Measurements from ENCODE around the gene TPBG.

TPBG gene

DNA sequence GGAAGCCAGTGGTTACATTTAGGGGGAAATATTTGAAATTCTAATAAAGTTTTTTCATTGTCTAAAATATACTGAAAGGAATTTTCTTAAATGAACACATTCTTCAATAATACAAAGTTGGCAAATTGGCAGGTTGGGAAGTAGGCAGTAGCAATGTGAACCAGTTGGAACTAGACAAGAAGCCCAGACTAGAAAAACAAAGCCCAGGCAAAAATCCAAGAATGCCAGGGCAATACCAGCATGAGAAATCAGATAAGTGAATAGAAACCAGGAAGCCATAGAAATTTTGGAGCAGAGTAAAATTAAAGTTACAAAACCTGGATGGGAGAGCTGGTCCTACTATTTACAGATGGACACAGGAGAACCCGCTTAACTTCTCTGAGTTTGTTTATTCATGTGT, 52.2 kb downstream of the TPBG start:
- TF ChIP-seq, protein P1, sequence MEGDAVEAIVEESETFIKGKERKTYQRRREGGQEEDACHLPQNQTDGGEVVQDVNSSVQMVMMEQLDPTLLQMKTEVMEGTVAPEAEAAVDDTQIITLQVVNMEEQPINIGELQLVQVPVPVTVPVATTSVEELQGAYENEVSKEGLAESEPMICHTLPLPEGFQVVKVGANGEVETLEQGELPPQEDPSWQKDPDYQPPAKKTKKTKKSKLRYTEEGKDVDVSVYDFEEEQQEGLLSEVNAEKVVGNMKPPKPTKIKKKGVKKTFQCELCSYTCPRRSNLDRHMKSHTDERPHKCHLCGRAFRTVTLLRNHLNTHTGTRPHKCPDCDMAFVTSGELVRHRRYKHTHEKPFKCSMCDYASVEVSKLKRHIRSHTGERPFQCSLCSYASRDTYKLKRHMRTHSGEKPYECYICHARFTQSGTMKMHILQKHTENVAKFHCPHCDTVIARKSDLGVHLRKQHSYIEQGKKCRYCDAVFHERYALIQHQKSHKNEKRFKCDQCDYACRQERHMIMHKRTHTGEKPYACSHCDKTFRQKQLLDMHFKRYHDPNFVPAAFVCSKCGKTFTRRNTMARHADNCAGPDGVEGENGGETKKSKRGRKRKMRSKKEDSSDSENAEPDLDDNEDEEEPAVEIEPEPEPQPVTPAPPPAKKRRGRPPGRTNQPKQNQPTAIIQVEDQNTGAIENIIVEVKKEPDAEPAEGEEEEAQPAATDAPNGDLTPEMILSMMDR (IDR thresholded peaks at IDR 0.05; ENCODE audit: extremely low read depth, insufficient read depth, missing control alignments) = no peak
- in situ Hi-C loops (cut with MboI; ENCODE audit: low pct_unique_long_range_greater_than_20kb, low sequenced_read_pairs, unreplicated experiment) = no loop called here
- no peak for DNase-seq (ENCODE audit: low spot score)

DNA sequence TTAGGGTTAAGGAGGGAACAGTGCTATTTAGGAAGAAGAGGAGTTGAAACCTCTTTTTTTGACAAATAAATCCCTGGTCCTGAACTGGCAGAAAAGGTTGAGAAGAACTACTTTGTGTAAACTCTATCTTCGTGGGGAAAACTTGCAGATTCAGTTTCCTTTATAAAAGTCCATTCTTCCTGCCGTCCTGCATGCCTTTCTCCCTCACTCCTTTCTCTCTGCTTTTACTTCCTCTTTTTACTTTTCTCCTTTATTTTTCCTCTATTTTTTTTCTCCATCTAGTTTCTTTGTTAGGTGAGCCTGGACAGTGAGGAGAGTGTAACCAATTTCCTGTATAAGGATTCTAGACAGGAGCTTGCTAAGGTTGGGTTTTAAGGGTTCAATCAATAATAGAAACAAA, 52.7 kb downstream of the TPBG start:
- TF ChIP-seq, protein P1 (IDR thresholded peaks at IDR 0.05; ENCODE audit: extremely low read depth, insufficient read depth, missing control alignments) = no peak
- in situ Hi-C loops (cut with MboI; ENCODE audit: low pct_unique_long_range_greater_than_20kb, low sequenced_read_pairs, unreplicated experiment) = no loop called here
- DNase-seq (ENCODE audit: low spot score) = no peak

Data from GM13977 (cell line).